ENCODE measurements around the gene SLC6A8. TPM values are rescaled to one million over a fixed set of nuclear protein-coding genes. Genes with fewer than 3 reads are reported as not detected.

SLC6A8 gene
- total and polyA plus RNA-seq, 4 experiments from 2014 or later, result 0.11 to 1.4 (median 0.53) TPM

DNA sequence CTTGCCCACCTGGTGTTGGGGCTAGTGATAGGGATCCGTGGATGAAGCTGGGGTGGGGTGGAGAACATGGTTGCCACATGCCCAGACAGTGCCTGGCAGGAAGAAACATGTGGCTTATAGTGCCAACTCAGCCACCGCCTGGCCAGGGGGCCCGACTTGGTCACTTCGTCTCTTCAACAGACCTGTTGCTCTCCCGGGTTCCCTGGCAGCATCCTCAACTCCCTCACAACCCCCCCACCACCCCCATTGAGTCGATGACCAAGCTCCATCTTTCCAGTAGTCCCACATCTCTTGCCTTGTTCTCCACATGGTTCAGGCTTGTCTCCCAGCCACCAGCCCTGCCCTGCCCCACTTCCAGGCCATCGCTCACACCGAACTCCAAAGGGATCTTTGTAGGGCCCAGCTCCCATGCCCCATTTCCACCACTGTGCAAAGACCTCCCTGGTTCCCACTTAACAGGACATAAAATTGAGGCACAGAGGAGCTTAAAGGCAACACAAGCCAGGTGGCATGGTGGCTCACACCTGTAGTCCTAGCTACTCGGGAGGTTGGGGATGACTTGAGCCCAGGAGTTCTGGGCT is 21.9 kb upstream of the SLC6A8 start:
- intact Hi-C loops (cut with micrococcal nuclease), result no loop called here
- H3K27ac ChIP-seq (ENCODE audit: low read depth, low read length), result no peak overlapping the region
- no peak for DNase-seq
- no peaks in the 10 kb centered on the region for H3K9me3 Mint-ChIP-seq
- H3K27me3 Mint-ChIP-seq, result peaks cover 0 to 8% of the 10 kb centered on the region in 2 donors
- H3K36me3 Mint-ChIP-seq, result no peaks in the 10 kb centered on the region
- no peak overlapping the region for H3K4me3 Mint-ChIP-seq
- H3K9me3 ChIP-seq (ENCODE audit: control insufficient read depth in 1 of 2, low read length in 2 of 2), result no peaks in the 10 kb centered on the region
- H3K27me3 ChIP-seq (ENCODE audit: insufficient read depth, low read length), result no peaks in the 10 kb centered on the region
- no peaks in the 10 kb centered on the region for H3K4me1 ChIP-seq (ENCODE audit: insufficient read depth, low read length)
- H3K4me1 Mint-ChIP-seq, result peaks cover 7 to 18% (median 9%) of the 10 kb centered on the region in 4 donors
- H3K36me3 ChIP-seq (ENCODE audit: insufficient read depth, low read length), result no peaks in the 10 kb centered on the region
- no peak overlapping the region for H3K4me3 ChIP-seq (ENCODE audit: low read length in 2 of 2)
- ChIA-PET POLR2A (ENCODE audit: partially characterized antibody) (no interaction called here), CTCF (ENCODE audit: partially characterized antibody) (interaction anchor here (0.7 to 5.4 kb wide), 9 partner anchors 9 to 707 kb away, joined by 3 to 60 read pairs (median 4); partner anchors contain the start of gene SLC6A8)
- H3K27ac Mint-ChIP-seq, result no peak overlapping the region

DNA sequence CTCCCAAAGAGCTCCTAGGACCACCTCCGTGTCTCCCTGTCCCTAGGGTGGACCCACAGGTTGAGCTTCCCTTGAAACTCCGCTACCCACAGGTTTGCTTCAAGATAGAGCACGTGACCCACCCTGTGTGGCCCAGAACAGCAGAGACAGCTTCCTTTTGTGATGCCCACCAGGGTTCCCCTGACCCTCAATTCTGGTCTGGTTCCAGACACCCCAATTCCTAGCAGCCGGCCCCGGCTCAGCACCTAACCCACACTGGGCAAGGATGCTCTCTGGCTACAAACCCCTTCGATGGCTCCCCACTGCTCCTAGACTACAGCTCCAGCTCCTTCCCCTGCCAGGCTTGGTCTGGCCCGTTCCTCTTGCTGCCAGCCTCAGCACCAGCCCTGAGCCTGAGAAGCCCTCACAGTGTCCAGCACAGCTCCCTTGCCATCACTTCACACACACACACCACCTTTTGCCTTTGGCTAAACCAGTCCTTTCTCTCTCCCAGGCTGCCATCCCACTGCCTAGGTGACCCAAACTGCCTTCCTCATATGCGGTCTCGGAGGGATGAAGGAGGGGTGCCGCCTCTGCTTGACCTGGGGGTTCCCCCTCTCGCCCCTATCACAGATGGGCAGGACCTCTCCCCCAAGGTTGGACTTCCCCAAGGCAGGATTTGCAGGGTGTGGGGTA is 20.3 kb upstream of the SLC6A8 start:
- no peak overlapping the region for H3K27ac ChIP-seq (ENCODE audit: low read depth, low read length)
- Mint-ChIP-seq H3K9me3 (no peaks in the 10 kb centered on the region), H3K4me1 (peaks cover 3 to 13% (median 8%) of the 10 kb centered on the region in 4 donors), H3K36me3 (no peaks in the 10 kb centered on the region), H3K27me3 (peaks cover 0 to 7% of the 10 kb centered on the region in 2 donors), H3K4me3 (peak overlapping the region; percentile 70 to 90 (median 78)), H3K27ac (peak overlapping the region in 4 of 7 donors; percentile 56 to 77 (median 76))
- H3K27me3 ChIP-seq (ENCODE audit: insufficient read depth, low read length), result no peaks in the 10 kb centered on the region
- no peaks in the 10 kb centered on the region for H3K36me3 ChIP-seq (ENCODE audit: insufficient read depth, low read length)
- intact Hi-C loops (cut with micrococcal nuclease), result no loop called here
- no peak for DNase-seq
- H3K9me3 ChIP-seq (ENCODE audit: control insufficient read depth in 1 of 2, low read length in 2 of 2), result no peaks in the 10 kb centered on the region
- ChIA-PET POLR2A (ENCODE audit: partially characterized antibody) (interaction anchor here (1.0 kb wide), 1 partner anchor 635 kb away, joined by 3 read pairs; no protein-coding TSS in a partner anchor), CTCF (ENCODE audit: partially characterized antibody) (interaction anchor here (0.7 to 5.4 kb wide), 27 partner anchors 8 to 726 kb away, joined by 3 to 60 read pairs (median 5); no protein-coding TSS in a partner anchor)
- H3K4me3 ChIP-seq (ENCODE audit: low read length in 2 of 2), result no peak overlapping the region
- no peaks in the 10 kb centered on the region for H3K4me1 ChIP-seq (ENCODE audit: insufficient read depth, low read length)

DNA sequence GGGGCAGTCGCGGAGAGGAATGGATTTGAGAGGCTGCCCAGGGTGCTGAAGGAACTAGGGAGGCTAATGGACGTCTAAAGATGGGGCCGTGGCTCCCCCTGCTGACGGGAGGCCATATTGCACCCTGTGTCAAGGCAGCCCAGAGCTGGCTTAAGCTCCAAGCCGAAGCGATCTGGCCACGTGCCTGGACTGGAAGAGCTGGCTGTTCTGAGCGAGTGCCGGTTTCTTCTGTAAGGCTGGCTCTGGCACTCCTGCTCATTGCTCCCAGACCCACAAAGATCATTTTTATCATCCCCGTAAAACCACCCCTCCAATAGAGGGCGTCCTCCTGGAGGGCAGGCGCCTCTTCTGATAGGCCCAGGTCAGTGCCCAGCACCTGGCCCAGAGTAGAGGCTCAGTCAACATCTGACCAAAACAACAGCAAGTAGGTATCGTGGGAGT is 19.8 kb upstream of the SLC6A8 start:
- H3K27me3 ChIP-seq (ENCODE audit: insufficient read depth, low read length), result no peaks in the 10 kb centered on the region
- H3K9me3 Mint-ChIP-seq, result no peaks in the 10 kb centered on the region
- H3K36me3 ChIP-seq (ENCODE audit: insufficient read depth, low read length), result no peaks in the 10 kb centered on the region
- peaks cover 2 to 9% of the 10 kb centered on the region in 2 donors for H3K27me3 Mint-ChIP-seq
- H3K27ac ChIP-seq (ENCODE audit: low read depth, low read length), result no peak overlapping the region
- DNase-seq, result peak; percentile 63 to 74 (median 67)
- peak overlapping the region in 4 of 7 donors; percentile 37 to 76 (median 66) for H3K27ac Mint-ChIP-seq
- peaks cover 3 to 14% (median 9%) of the 10 kb centered on the region in 4 donors for H3K4me1 Mint-ChIP-seq
- H3K9me3 ChIP-seq (ENCODE audit: control insufficient read depth in 1 of 2, low read length in 2 of 2), result no peaks in the 10 kb centered on the region
- POLR2A ChIA-PET (ENCODE audit: partially characterized antibody), result interaction anchor here (1.0 to 1.1 kb wide), 2 partner anchors 113 to 635 kb away, joined by 3 read pairs; no protein-coding TSS in a partner anchor
- H3K4me1 ChIP-seq (ENCODE audit: insufficient read depth, low read length), result no peaks in the 10 kb centered on the region
- H3K4me3 ChIP-seq (ENCODE audit: low read length in 2 of 2), result no peak overlapping the region
- intact Hi-C loops (cut with micrococcal nuclease), result loop anchor here (1.0 to 2.0 kb wide), 4 partner anchors 114 to 727 kb away; no protein-coding TSS in a partner anchor
- no peaks in the 10 kb centered on the region for H3K36me3 Mint-ChIP-seq
- CTCF ChIA-PET (ENCODE audit: partially characterized antibody), result interaction anchor here (0.6 to 5.4 kb wide), 22 partner anchors 11 to 726 kb away, joined by 3 to 60 read pairs (median 7); no protein-coding TSS in a partner anchor
- H3K4me3 Mint-ChIP-seq, result peak overlapping the region; percentile 70 to 90 (median 78)

DNA sequence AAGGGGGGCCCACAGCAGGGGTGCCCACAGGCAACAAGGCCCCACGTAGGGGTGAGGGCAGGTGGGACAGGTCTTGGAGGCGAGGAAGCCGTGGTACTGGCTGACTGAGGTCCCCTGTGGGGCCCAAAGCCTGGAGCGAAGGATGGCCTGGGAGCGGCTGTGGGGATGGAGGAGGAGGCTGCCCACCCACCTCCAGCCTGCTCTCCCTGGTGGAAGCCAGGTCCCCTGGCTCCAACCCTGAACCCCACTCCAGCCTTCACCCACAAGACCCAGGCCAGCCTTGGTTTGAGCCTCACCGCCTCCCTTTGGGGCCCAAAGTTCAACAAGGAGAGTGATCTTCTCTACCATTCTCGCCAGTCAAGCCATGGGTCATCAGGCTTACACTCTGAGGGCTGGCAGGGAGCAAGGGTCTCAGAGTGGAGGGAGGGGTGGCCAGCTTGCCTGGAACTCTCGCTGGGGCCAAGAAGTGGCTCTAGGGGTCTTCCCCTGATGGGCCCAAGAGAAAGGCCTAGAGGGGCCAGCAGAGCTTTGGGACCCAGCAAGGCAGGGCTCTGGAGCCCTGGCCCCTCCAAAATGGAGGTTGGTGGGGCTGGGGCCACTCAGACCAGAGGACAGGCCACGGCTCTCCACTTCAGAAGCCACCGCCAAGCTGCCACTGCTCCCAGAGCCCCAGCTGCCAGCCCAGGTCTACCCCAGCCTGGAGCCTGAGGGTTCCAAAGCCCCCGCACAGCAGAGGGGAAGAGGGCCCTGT is 19.1 kb upstream of the SLC6A8 start:
- Mint-ChIP-seq H3K36me3 (no peaks in the 10 kb centered on the region), H3K4me1 (peaks cover 3 to 17% (median 9%) of the 10 kb centered on the region in 4 donors), H3K27me3 (peaks cover 4 to 9% of the 10 kb centered on the region in 2 donors), H3K9me3 (no peaks in the 10 kb centered on the region), H3K4me3 (no peak overlapping the region), H3K27ac (peak overlapping the region in 1 of 7 donors; percentile 76)
- H3K27ac ChIP-seq (ENCODE audit: low read depth, low read length), result no peak overlapping the region
- ChIA-PET CTCF (ENCODE audit: partially characterized antibody) (interaction anchor here (0.6 to 5.4 kb wide), 20 partner anchors 11 to 727 kb away, joined by 3 to 60 read pairs (median 7); no protein-coding TSS in a partner anchor), POLR2A (ENCODE audit: partially characterized antibody) (interaction anchor here (1.1 kb wide), 1 partner anchor 114 kb away, joined by 3 read pairs; no protein-coding TSS in a partner anchor)
- no peaks in the 10 kb centered on the region for H3K27me3 ChIP-seq (ENCODE audit: insufficient read depth, low read length)
- H3K9me3 ChIP-seq (ENCODE audit: control insufficient read depth in 1 of 2, low read length in 2 of 2), result no peaks in the 10 kb centered on the region
- no peaks in the 10 kb centered on the region for H3K36me3 ChIP-seq (ENCODE audit: insufficient read depth, low read length)
- H3K4me1 ChIP-seq (ENCODE audit: insufficient read depth, low read length), result no peaks in the 10 kb centered on the region
- intact Hi-C loops (cut with micrococcal nuclease), result loop anchor here (1.0 to 2.0 kb wide), 5 partner anchors 114 to 727 kb away; no protein-coding TSS in a partner anchor
- H3K4me3 ChIP-seq (ENCODE audit: low read length in 2 of 2), result no peak overlapping the region
- no peak for DNase-seq

DNA sequence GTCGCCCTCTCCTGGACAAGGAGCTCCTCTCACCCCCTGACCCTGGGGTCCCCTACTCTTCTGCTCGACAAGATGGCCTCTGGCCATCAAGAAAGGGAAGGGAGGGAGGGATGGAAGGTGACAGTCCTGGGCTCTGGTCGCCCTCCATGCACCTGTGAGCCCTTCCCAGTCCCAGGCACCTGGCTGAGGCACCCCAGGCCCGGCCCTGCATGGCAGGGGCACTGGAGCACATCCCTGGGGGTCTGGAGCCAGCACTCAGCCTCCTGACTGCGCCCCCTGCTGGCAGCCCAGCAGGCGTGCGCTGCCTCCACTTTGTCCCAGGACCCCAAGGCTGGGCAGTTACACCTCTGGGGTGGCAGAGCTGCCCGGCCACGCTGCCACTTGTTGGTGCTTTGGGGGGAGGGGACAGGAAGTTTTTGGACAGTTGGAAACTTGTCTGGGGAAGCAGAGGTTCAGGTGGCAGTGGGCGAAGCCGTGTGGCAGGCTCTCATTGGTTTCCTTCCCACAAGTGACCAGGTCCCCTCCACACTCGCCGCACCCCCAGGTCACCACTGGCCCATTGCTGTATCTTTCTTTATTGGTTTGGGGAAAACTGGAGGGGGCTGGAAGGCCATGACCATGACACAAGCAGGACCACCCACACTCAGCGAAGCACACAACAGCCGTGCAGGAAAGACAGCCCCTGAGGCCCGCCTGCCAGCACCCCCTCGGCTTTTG is 18.4 kb upstream of the SLC6A8 start:
- Histone ChIP-seq H3K36me3 (ENCODE audit: insufficient read depth, low read length) (no peaks in the 10 kb centered on the region), H3K4me1 (ENCODE audit: insufficient read depth, low read length) (no peaks in the 10 kb centered on the region), H3K27ac (ENCODE audit: low read depth, low read length) (no peak overlapping the region), H3K27me3 (ENCODE audit: insufficient read depth, low read length) (no peaks in the 10 kb centered on the region), H3K4me3 (ENCODE audit: low read length in 2 of 2) (no peak overlapping the region), H3K9me3 (ENCODE audit: control insufficient read depth in 1 of 2, low read length in 2 of 2) (no peaks in the 10 kb centered on the region)
- Mint-ChIP-seq H3K27ac (no peak overlapping the region), H3K4me3 (no peak overlapping the region), H3K36me3 (no peaks in the 10 kb centered on the region), H3K4me1 (peaks cover 3 to 17% (median 10%) of the 10 kb centered on the region in 4 donors), H3K9me3 (no peaks in the 10 kb centered on the region), H3K27me3 (peaks cover 8 to 13% of the 10 kb centered on the region in 2 donors)
- intact Hi-C loops (cut with micrococcal nuclease), result loop anchor here (1.0 to 2.0 kb wide), 2 partner anchors 637 to 710 kb away; no protein-coding TSS in a partner anchor
- peak in 4 of 5 donors; percentile 35 to 43 (median 38) for DNase-seq
- CTCF ChIA-PET (ENCODE audit: partially characterized antibody), result interaction anchor here (0.6 to 5.4 kb wide), 12 partner anchors 12 to 728 kb away, joined by 3 to 60 read pairs (median 10); no protein-coding TSS in a partner anchor
- POLR2A ChIA-PET (ENCODE audit: partially characterized antibody), result no interaction called here

DNA sequence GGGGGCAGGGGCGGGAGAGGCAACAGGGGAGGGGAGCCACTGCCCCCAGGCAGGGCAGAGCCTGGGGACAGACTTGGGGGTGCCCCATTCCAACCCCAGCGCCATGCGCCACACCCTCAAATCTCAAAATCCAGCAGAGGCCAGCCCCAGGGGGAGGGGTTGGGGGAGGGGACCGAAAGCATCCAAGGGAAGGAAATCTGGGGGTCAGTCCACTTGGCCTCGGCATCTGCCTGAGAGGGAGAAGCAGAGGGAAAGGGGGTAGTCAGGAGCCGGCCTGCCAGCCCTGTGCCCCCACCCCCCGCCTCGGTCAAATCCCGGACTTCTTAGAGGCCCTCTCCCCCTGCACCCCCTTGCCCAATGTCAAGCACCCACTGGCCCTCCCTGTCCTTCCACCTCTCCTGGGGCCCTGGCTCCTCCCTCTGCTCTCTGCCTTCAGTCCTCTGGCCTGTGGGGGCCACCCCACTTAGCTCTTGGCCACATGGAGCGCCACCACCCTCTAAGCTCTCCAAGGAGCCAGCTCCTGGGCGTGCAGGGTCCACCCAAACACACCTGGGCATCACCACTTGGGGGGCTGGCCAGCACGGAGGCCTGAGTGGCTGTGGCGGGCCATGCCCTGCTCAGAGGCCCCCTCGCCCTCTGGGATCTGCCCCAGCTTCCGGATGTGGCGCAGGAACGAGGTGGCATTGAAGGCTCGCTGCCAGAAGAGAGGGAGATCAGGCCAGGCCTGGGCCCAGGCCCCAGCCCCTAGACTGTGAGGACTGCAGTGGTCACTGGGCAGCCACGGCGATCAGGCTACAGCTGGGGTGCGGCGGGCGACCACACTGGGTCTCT is 17.6 kb upstream of the SLC6A8 start:
- no peak overlapping the region for H3K4me3 ChIP-seq (ENCODE audit: low read length in 2 of 2)
- H3K36me3 ChIP-seq (ENCODE audit: insufficient read depth, low read length), result no peaks in the 10 kb centered on the region
- DNase-seq, result no peak
- H3K36me3 Mint-ChIP-seq, result no peaks in the 10 kb centered on the region
- ChIA-PET CTCF (ENCODE audit: partially characterized antibody) (interaction anchor here (1.1 to 5.4 kb wide), 5 partner anchors 7 to 131 kb away, joined by 3 to 60 read pairs (median 7); no protein-coding TSS in a partner anchor), POLR2A (ENCODE audit: partially characterized antibody) (no interaction called here)
- H3K27me3 Mint-ChIP-seq, result peaks cover 14 to 17% of the 10 kb centered on the region in 2 donors
- intact Hi-C loops (cut with micrococcal nuclease), result loop anchor here (1.0 to 2.0 kb wide), 2 partner anchors 637 to 711 kb away; no protein-coding TSS in a partner anchor
- no peaks in the 10 kb centered on the region for H3K9me3 Mint-ChIP-seq
- H3K27me3 ChIP-seq (ENCODE audit: insufficient read depth, low read length), result no peaks in the 10 kb centered on the region
- peaks cover 3 to 17% (median 10%) of the 10 kb centered on the region in 4 donors for H3K4me1 Mint-ChIP-seq
- H3K9me3 ChIP-seq (ENCODE audit: control insufficient read depth in 1 of 2, low read length in 2 of 2), result no peaks in the 10 kb centered on the region
- no peak overlapping the region for H3K27ac Mint-ChIP-seq
- no peak overlapping the region for H3K27ac ChIP-seq (ENCODE audit: low read depth, low read length)
- H3K4me1 ChIP-seq (ENCODE audit: insufficient read depth, low read length), result no peaks in the 10 kb centered on the region
- H3K4me3 Mint-ChIP-seq, result no peak overlapping the region
